H1 (cell line): ENCODE results near the gene DYDC1. TPM values are rescaled to one million over a fixed set of nuclear protein-coding genes. Genes with fewer than 3 reads are reported as not detected.

Source experiments
- CTCF ChIA-PET: fragments of 300-600 bp; sonication (Branson Sonifier 250); formaldehyde crosslinking; loops from one replicate; lab custom pipeline; 2021; ENCODE audit not compliant: partially characterized antibody; lab: Charles Lee
- POLR2A ChIA-PET: fragments of 300-600 bp; sonication (Branson Sonifier 250); formaldehyde crosslinking; loops from one replicate; lab custom pipeline; 2021; ENCODE audit warnings: inconsistent platforms; ENCODE audit not compliant: partially characterized antibody; lab: Charles Lee
- DNase-seq, 2 experiments: peaks; one replicate each; pipeline versions ENCODE4 v3.0.0 to v3.0.0-alpha.2; 2010 to 2022; ENCODE audit warnings: low spot score in 2 of 2, low read depth in 1 of 2, mixed read lengths in 1 of 2
- FAIRE-seq: peaks from 2 replicates; lab custom pipeline; 2011; peaks lifted over from hg19 to GRCh38; lab: Jason Lieb, UNC
- H2AFZ ChIP-seq: 2 replicates; pipeline ENCODE4 v1.8.1; 2012; ENCODE audit warnings: low read length, inconsistent platforms
- H2AK5ac ChIP-seq: 2 replicates; pipeline ENCODE4 v1.6.1; 2013; ENCODE audit warnings: low read depth, low read length
- H2BK120ac ChIP-seq: replicated peaks from 2 replicates; pipeline ENCODE3; 2013; ENCODE audit warnings: low read depth, low read length, inconsistent platforms
- H2BK12ac ChIP-seq: 2 replicates; pipeline ENCODE4 v1.6.1; 2013; ENCODE audit warnings: low read depth, low read length
- H2BK15ac ChIP-seq: 2 replicates; pipeline ENCODE4 v1.6.1; 2013; ENCODE audit warnings: low read length
- H2BK20ac ChIP-seq: 2 replicates; pipeline ENCODE4 v1.6.1; 2013; ENCODE audit warnings: low read length
- H2BK5ac ChIP-seq: 2 replicates; pipeline ENCODE4 v1.6.1; 2013; ENCODE audit warnings: low read depth, low read length
- H3K14ac ChIP-seq: 2 replicates; pipeline ENCODE4 v1.6.1; 2013; ENCODE audit warnings: inconsistent platforms; ENCODE audit not compliant: insufficient read length
- H3K18ac ChIP-seq: 2 replicates; pipeline ENCODE4 v1.6.1; 2013; ENCODE audit warnings: low read length; ENCODE audit errors: extremely low read depth
- H3K23ac ChIP-seq: 2 replicates; pipeline ENCODE4 v1.6.1; 2013; ENCODE audit warnings: inconsistent platforms; ENCODE audit not compliant: insufficient read length
- H3K23me2 ChIP-seq: 2 replicates; pipeline ENCODE4 v1.6.1; 2013; ENCODE audit warnings: low read depth, low read length
- H3K27ac ChIP-seq: 2 replicates; pipeline ENCODE4 v1.6.1; 2011; ENCODE audit warnings: low read depth, low read length, inconsistent platforms
- H3K27me3 ChIP-seq, 4 experiments: replicated peaks in 1 of 4; 1 replicate in 1 of 4; 2 replicates in 3 of 4; pipeline versions ENCODE4 v1.6.1 to v1.8.1; 2011 to 2013; ENCODE audit warnings: low read length in 3 of 4, mild to moderate bottlenecking in 3 of 4, inconsistent platforms in 2 of 4, mixed read lengths in 2 of 4, moderate library complexity in 1 of 4; ENCODE audit not compliant: control insufficient read depth in 3 of 4, insufficient read depth in 3 of 4; ENCODE audit errors: extremely low read depth in 1 of 4
- H3K36me3 ChIP-seq, 4 experiments: 2 replicates each; pipeline versions ENCODE4 v1.6.1 to v1.8.1; 2011 to 2013; ENCODE audit warnings: mild to moderate bottlenecking in 4 of 4, low read length in 3 of 4, moderate library complexity in 2 of 4, control low read depth in 1 of 4, inconsistent platforms in 1 of 4; ENCODE audit not compliant: insufficient read depth in 4 of 4, control insufficient read depth in 2 of 4
- H3K4ac ChIP-seq: replicated peaks from 2 replicates; pipeline ENCODE3; 2013; ENCODE audit warnings: low read length, low read depth, mixed read lengths, inconsistent platforms; ENCODE audit not compliant: insufficient read length
- H3K4me1 ChIP-seq, 4 experiments: replicated peaks in 1 of 4; 1 replicate in 1 of 4; 2 replicates in 3 of 4; pipeline versions ENCODE4 v1.6.1 to v1.8.1; 2011 to 2013; ENCODE audit warnings: low read length in 3 of 4, inconsistent platforms in 2 of 4, mixed read lengths in 1 of 4; ENCODE audit not compliant: insufficient read depth in 4 of 4, control insufficient read depth in 3 of 4
- H3K4me2 ChIP-seq, 2 experiments: 2 replicates each; pipeline versions ENCODE4 v1.6.1 to v1.8.1; 2011 to 2013; ENCODE audit warnings: low read depth in 2 of 2, low read length in 2 of 2, control low read depth in 1 of 2, inconsistent platforms in 1 of 2, mild to moderate bottlenecking in 1 of 2; ENCODE audit not compliant: insufficient read depth in 1 of 2
- H3K4me3 ChIP-seq, 4 experiments: fragments of 200-600, 300-600 bp in 1 of 4; sonication (generic), shearing (Covaris generic), sonication (Bioruptor Twin) in 1 of 4; 2 replicates each; pipeline versions ENCODE4 v1.5.1 to v1.8.1; 2011 to 2016; ENCODE audit warnings: low read length in 4 of 4, low read depth in 3 of 4, control low read depth in 2 of 4, inconsistent platforms in 2 of 4, mild to moderate bottlenecking in 2 of 4, mixed read lengths in 1 of 4, moderate library complexity in 1 of 4; ENCODE audit not compliant: insufficient read depth in 2 of 4; ENCODE audit errors: extremely low read depth in 1 of 4
- H3K56ac ChIP-seq: replicated peaks from 2 replicates; pipeline ENCODE3; 2013; ENCODE audit warnings: low read depth, mild to moderate bottlenecking, mixed read lengths, low read length, inconsistent platforms; ENCODE audit not compliant: insufficient read length
- H3K79me1 ChIP-seq: 2 replicates; pipeline ENCODE4 v1.6.1; 2013; ENCODE audit warnings: low read depth, low read length, control low read depth
- H3K79me2 ChIP-seq, 2 experiments: 2 replicates each; pipeline versions ENCODE4 v1.6.1 to v1.8.1; 2012 to 2013; ENCODE audit warnings: low read length in 2 of 2, mild to moderate bottlenecking in 2 of 2, inconsistent platforms in 1 of 2; ENCODE audit not compliant: insufficient read depth in 2 of 2, control insufficient read depth in 1 of 2
- H3K9ac ChIP-seq, 4 experiments: replicated peaks in 1 of 4; 1 replicate in 1 of 4; 2 replicates in 3 of 4; pipeline versions ENCODE4 v1.6.1 to v1.8.1; 2011 to 2013; ENCODE audit warnings: low read depth in 3 of 4, low read length in 3 of 4, control low read depth in 2 of 4, mild to moderate bottlenecking in 2 of 4, moderate library complexity in 2 of 4, inconsistent platforms in 1 of 4; ENCODE audit errors: extremely low read depth in 1 of 4
- H3K9me3 ChIP-seq, 2 experiments: 2 replicates each; pipeline versions ENCODE4 v1.6.1 to v1.8.1; 2012 to 2013; ENCODE audit warnings: mild to moderate bottlenecking in 2 of 2, moderate library complexity in 2 of 2, control low read depth in 1 of 2, inconsistent platforms in 1 of 2, low read depth in 1 of 2, low read length in 1 of 2, mixed read lengths in 1 of 2; ENCODE audit not compliant: insufficient read depth in 2 of 2
- H4K20me1 ChIP-seq, 2 experiments: replicated peaks in 1 of 2; 2 replicates each; pipeline versions ENCODE3 to v1.8.1; 2011 to 2013; ENCODE audit warnings: inconsistent platforms in 2 of 2, low read length in 2 of 2, mild to moderate bottlenecking in 1 of 2; ENCODE audit not compliant: insufficient read depth in 2 of 2, control insufficient read depth in 1 of 2
- H4K5ac ChIP-seq: 2 replicates; pipeline ENCODE4 v1.6.1; 2013; ENCODE audit warnings: low read length, low read depth, mixed read lengths, inconsistent platforms; ENCODE audit not compliant: insufficient read length
- H4K8ac ChIP-seq: 2 replicates; pipeline ENCODE4 v1.8.0; 2013; ENCODE audit warnings: mild to moderate bottlenecking, moderate library complexity, low read length, inconsistent platforms; ENCODE audit not compliant: insufficient read depth; ENCODE audit errors: extremely low read depth
- H4K91ac ChIP-seq: replicated peaks from 2 replicates; pipeline ENCODE3; 2013; ENCODE audit warnings: low read length, mixed read lengths, inconsistent platforms; ENCODE audit not compliant: insufficient read length
- E2F6 ChIP-seq: IDR thresholded peaks from 2 replicates; pipeline ENCODE4 v1.6.1; 2012; ENCODE audit warnings: inconsistent platforms
- ZNF274 ChIP-seq: IDR thresholded peaks from 2 replicates; pipeline ENCODE4 v1.7.0; 2012; ENCODE audit warnings: low read length, borderline replicate concordance; ENCODE audit errors: extremely low read depth
- WGBS, 2 experiments: shearing (Covaris generic) in 1 of 2; methylation state at CpG; one replicate each; pipeline versions ENCODE4 v1.1.6 to v1.1.7; 2013 to 2015; ENCODE audit warnings: low lambda C conversion rate in 2 of 2, mixed read lengths in 2 of 2, inconsistent platforms in 1 of 2, low coverage in 1 of 2, missing lambda C conversion rate in 1 of 2; ENCODE audit not compliant: insufficient replicate concordance in 2 of 2, insufficient coverage in 1 of 2, insufficient read length in 1 of 2; ENCODE audit errors: extremely low coverage in 1 of 2, missing lambda C conversion rate in 1 of 2; 5-methylcytosine and 5-hydroxymethylcytosine counted together
- polyA plus RNA-seq, 7 experiments: library from polyadenylated mRNA; depleted of rRNA in 3 of 7; stranded (reverse) in 5 of 7; unstranded in 2 of 7; fragments of >200 nt in 5 of 7; fragments of 200-250 nt in 2 of 7; gene quantifications; 1 replicate in 5 of 7; 2 replicates in 1 of 7; 4 replicates in 1 of 7; pipeline versions ENCODE4 v1.2.1 to v1.2.3, GENCODE V29; 2011 to 2013; ENCODE audit warnings: missing spikeins in 2 of 7, mixed read lengths in 2 of 7
- total RNA-seq: library from RNA; stranded (reverse); fragmentation: NEBNext Ultra II Directional; extraction: Animal tissue kit (Norgen Biotek cat#: 25700); gene quantifications from 2 replicates; pipeline ENCODE4 v1.2.1, GENCODE V29; 2021

The DYDC1 gene
- total and polyA plus RNA-seq, 2 of the 8 experiments (the other 6 are each of a cell fraction or from before 2014, with no cell fraction given), result not detected

- no peak overlapping the region for H2AFZ ChIP-seq
- H3K56ac ChIP-seq, result no peak overlapping the region
- no peak overlapping the region for H2BK12ac ChIP-seq
- no peak overlapping the region for H3K4me3 ChIP-seq
- H3K23ac ChIP-seq, result no peak overlapping the region
- no peak overlapping the region for H3K4me2 ChIP-seq
- DNase-seq (no peak), FAIRE-seq (no peak)
- no peak overlapping the region for H2BK20ac ChIP-seq
- H4K8ac ChIP-seq, result no peak overlapping the region
- no peak overlapping the region for H4K5ac ChIP-seq
- H3K18ac ChIP-seq, result no peak overlapping the region
- H2BK5ac ChIP-seq, result no peak overlapping the region
- H3K23me2 ChIP-seq, result peaks cover under 1% of the 10 kb centered on the region; the same call in 1 of the 2 replicates
- no peaks in the 10 kb centered on the region for H3K36me3 ChIP-seq
- no peaks in the 10 kb centered on the region for H3K79me2 ChIP-seq
- no peaks in the 10 kb centered on the region for H3K9me3 ChIP-seq
- no peak overlapping the region for H2BK120ac ChIP-seq
- 94% methylated on average over 3 of the region's 3 CpGs; no CpG with 5 or more reads in 1 of the 2 experiments for WGBS, 2 experiments
- no peak overlapping the region for H3K9ac ChIP-seq
- H3K27me3 ChIP-seq, result peaks cover 0 to 4% (median 0%) of the 10 kb centered on the region in 4 experiments; a peak in 1 of 7 replicates
- no peak overlapping the region for H4K91ac ChIP-seq
- peak; percentile 34; the same call in 1 of the 2 replicates for TF ChIP-seq E2F6
- TF ChIP-seq ZNF274, result no peak
- no peak overlapping the region for H2BK15ac ChIP-seq
- CTCF ChIA-PET, result interaction anchor here (1.0 to 1.2 kb wide), 2 partner anchors 27 to 71 kb away, joined by 3 read pairs; no protein-coding TSS in a partner anchor
- H3K4ac ChIP-seq, result no peak overlapping the region
- peaks cover 0 to 4% (median 0%) of the 10 kb centered on the region in 4 experiments; a peak in 3 of 7 replicates for H3K4me1 ChIP-seq
- POLR2A ChIA-PET, result no interaction called here
- H3K27ac ChIP-seq, result no peak overlapping the region
- no peak overlapping the region for H2AK5ac ChIP-seq
- H3K14ac ChIP-seq, result no peak overlapping the region
- no peaks in the 10 kb centered on the region for H4K20me1 ChIP-seq
- no peaks in the 10 kb centered on the region for H3K79me1 ChIP-seq
These were observed 5.3 kb downstream of the DYDC1 start for GRCh38 chr10:80351220-80351619.
